Heart left ventricle (tissue), 13 donors: ENCODE data around the gene WFDC12.

Experiments
- POLR2A ChIP-seq, 2 donors: fragments of 450-650 bp; IDR thresholded peaks; one replicate each; pipeline ENCODE4 v1.6.1; 2017; ENCODE audit warnings: antibody characterized with exemption in 2 of 2, mild to moderate bottlenecking in 2 of 2, moderate library complexity in 2 of 2
- TF ChIP-seq, protein P1 (sequence below), 12 donors: fragments of 200-600 bp; sonication (generic) in 4 of 12; IDR thresholded peaks; one replicate each; pipeline versions ENCODE4 v1.5.0 to v1.8.0; 2018 to 2022; ENCODE audit warnings: antibody characterized with exemption in 12 of 12, mild to moderate bottlenecking in 5 of 12
- donor health status: ischemic (EF 13 %, LVEDD 7.1; RV severe dilation, severe dysfunction).
- donor health status: DM: no; HTN: yes; CAD: no.
- donor health status: DM: no; HTN: no; CAD: no.
- donor health status: ischemic (EF 25% LVEDD 6.9; RV normal size, moderate dysfunction).
- donor health status: ischemic (EF 25% LVEDD 5.7; RV mildly dilated, moderate dysfunction).
- donor health status: ischemic (EF 35%, LVEDD 5.7; RV mildly dilated, moderate dysfunction).
- donor health status: nonischemic (EF 11% LVEDD 7.7; RV severe dilation, severe dysfunction).
- donor health status: DM: yes; HTN: yes; CAD: no.
- donor health status: PGD.
- donor health status: ischemic (EF 29% LVEDD 5.4; RV normal size, mild dysfunction).
- donor health status: nonischemic (EF 23%, LVEDD 6.1; RV moderate dilation, normal function).

DNA sequence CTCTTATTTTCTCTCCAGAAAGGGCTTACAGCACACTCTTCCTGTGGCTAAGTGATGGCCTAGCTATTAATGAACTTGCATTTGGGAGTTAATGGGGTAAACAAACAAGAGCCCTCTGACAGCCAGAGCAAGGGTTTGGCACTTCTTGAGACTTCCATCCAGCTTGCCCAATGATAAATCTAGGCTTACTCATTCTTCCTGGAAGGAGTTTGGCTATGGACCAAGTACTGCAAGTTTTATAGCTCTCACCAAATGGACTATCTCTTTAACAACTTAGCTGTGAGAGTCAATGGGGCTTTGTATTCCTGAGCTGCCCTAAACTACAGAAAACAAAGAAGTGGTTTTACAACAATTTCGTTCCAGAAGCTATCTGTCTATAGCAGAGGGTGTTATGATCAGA is 33.7 kb upstream of the WFDC12 start:
- TF ChIP-seq, protein P1, sequence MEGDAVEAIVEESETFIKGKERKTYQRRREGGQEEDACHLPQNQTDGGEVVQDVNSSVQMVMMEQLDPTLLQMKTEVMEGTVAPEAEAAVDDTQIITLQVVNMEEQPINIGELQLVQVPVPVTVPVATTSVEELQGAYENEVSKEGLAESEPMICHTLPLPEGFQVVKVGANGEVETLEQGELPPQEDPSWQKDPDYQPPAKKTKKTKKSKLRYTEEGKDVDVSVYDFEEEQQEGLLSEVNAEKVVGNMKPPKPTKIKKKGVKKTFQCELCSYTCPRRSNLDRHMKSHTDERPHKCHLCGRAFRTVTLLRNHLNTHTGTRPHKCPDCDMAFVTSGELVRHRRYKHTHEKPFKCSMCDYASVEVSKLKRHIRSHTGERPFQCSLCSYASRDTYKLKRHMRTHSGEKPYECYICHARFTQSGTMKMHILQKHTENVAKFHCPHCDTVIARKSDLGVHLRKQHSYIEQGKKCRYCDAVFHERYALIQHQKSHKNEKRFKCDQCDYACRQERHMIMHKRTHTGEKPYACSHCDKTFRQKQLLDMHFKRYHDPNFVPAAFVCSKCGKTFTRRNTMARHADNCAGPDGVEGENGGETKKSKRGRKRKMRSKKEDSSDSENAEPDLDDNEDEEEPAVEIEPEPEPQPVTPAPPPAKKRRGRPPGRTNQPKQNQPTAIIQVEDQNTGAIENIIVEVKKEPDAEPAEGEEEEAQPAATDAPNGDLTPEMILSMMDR (IDR thresholded peaks at IDR 0.05), result no peak
- TF ChIP-seq POLR2A (IDR thresholded peaks at IDR 0.05), result no peak
